Measurements from ENCODE around the gene SNX8.
"Not testable (repeated sequence)": the region's sequence is repeated elsewhere in the genome, so short reads cannot be mapped to it uniquely, and the experiment has no call there.

The SNX8 gene

GRCh38 chr7:2326951-2327350, 12.7 kb upstream of the SNX8 start:
- no peak for DNase-seq (ENCODE audit: low read depth)

GRCh38 chr7:2325162-2325561, 10.9 kb upstream of the SNX8 start:
- DNase-seq (ENCODE audit: low read depth) = no peak

- DNase-seq (ENCODE audit: low read depth) = no peak
Observed at GRCh38 chr7:2321020-2321419, 6.8 kb upstream of the SNX8 start.

- DNase-seq (ENCODE audit: low read depth) = no peak
Observed at GRCh38 chr7:2317556-2318293, 3.5 kb upstream of the SNX8 start.

GRCh38 chr7:2316578-2316977, 2.3 kb upstream of the SNX8 start:
- DNase-seq (ENCODE audit: low read depth) = no peak

- DNase-seq (ENCODE audit: low read depth) = no peak
Observed at GRCh38 chr7:2315787-2316186, 1.5 kb upstream of the SNX8 start.

- DNase-seq (ENCODE audit: low read depth) = not testable (repeated sequence)
Observed at GRCh38 chr7:2314956-2315530, 802 bp upstream of the SNX8 start.

GRCh38 chr7:2313450-2314208, 612 bp downstream of the SNX8 start:
- DNase-seq (ENCODE audit: low read depth) = no peak

- peak; percentile 7 for DNase-seq (ENCODE audit: low read depth)
Observed at GRCh38 chr7:2312267-2312929, 1.8 kb downstream of the SNX8 start.

- no peak for DNase-seq (ENCODE audit: low read depth)
Observed at GRCh38 chr7:2309889-2310331, 4.3 kb downstream of the SNX8 start.

GRCh38 chr7:2307690-2308107, 6.5 kb downstream of the SNX8 start:
- no peak for DNase-seq (ENCODE audit: low read depth)

GRCh38 chr7:2306688-2307087, 7.6 kb downstream of the SNX8 start:
- DNase-seq (ENCODE audit: low read depth) = no peak

- DNase-seq (ENCODE audit: low read depth) = not testable (repeated sequence)
Observed at GRCh38 chr7:2305258-2305657, 9.0 kb downstream of the SNX8 start.

- DNase-seq (ENCODE audit: low read depth) = not testable (repeated sequence)
Observed at GRCh38 chr7:2303520-2303919, 10.7 kb downstream of the SNX8 start.

- not testable (repeated sequence) for DNase-seq (ENCODE audit: low read depth)
Observed at GRCh38 chr7:2302743-2303397, 11.4 kb downstream of the SNX8 start.

GRCh38 chr7:2301511-2301863, 12.8 kb downstream of the SNX8 start:
- no peak for DNase-seq (ENCODE audit: low read depth)

GRCh38 chr7:2299870-2300512, 14.2 kb downstream of the SNX8 start:
- no peak for DNase-seq (ENCODE audit: low read depth)

GRCh38 chr7:2299131-2299829, 15.0 kb downstream of the SNX8 start:
- peak; percentile 15 for DNase-seq (ENCODE audit: low read depth)

GRCh38 chr7:2296832-2297231, 17.4 kb downstream of the SNX8 start:
- DNase-seq (ENCODE audit: low read depth) = no peak

GRCh38 chr7:2295936-2296620, 18.2 kb downstream of the SNX8 start:
- DNase-seq (ENCODE audit: low read depth) = no peak

Data from stimulated activated CD8-positive, alpha-beta memory T cell treated with anti-CD3 and anti-CD28 coated beads, Interleukin-4, amount 100 ng/mL, for 24 hours (primary cell).